Urothelium cell line (cell line): ENCODE measurements around the gene TSFM.

Source experiments
- DNase-seq: peaks from one replicate; pipeline ENCODE4 v3.0.0; 2011; ENCODE audit warnings: low spot score, mixed read lengths
- FAIRE-seq: peaks from 2 replicates; lab custom pipeline; 2011; peaks lifted over from hg19 to GRCh38; lab: Jason Lieb, UNC

The TSFM gene

DNA sequence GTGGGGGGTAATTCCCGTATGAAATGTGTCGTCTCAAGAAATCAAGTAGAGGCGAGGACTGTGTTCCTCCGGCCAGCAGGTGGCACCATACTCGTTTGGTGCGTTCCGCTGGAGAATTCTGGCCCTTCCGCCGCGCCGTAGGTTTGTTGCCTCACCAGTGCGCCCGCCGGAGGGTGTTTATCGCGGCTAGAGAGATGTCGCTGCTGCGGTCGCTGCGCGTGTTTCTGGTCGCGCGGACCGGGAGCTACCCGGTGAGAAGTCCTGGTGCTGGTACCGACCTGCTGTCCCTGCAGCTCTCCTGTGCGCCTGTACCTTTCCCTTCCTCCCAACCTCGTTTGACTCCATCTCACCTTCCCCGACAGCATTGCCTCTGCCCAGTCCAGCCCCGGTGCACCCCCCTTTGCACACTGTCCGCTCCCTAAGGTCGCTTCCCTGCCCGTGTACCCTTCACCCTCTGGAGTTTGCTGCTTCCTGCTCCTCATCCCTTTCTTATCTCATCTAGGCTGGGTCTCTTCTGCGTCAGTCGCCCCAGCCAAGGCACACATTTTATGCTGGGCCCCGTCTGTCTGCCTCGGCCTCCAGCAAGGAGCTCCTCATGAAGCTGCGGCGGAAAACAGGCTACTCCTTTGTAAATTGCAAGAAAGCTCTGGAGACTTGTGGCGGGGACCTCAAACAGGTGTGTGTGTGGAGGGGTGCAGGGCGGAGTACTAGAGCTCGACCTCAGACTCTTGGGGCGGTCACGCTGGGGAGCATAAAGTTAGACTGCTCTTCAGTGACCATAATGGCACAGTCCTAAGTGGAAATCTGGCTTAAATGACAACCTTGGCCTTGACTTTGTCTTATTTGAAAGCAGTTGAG is at the start of gene TSFM:
Gene TSFM (plus strand): TSS at position 180 of the 858 bp plus-strand sequence. CDS start 15 bp downstream, at position 195.
- no peak for FAIRE-seq

DNA sequence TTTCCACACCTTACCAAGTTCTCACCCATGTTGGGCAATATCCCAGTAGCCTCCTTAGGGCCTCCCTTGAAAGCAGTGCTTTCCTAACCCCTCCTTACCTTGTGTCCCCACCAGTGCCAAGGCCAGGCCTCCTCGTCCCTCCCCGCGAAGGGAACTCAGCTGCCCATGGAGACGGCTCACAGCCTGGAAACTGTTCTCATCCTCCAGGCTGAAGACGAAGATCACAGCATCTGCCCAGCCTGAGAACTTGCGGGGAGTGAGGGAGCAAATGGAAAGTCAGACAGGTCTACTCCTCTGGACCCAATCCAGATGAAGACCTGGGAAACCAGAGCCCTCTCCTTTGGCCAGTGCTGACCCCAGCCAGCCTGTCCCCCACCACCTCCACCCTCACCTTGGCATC is 48.7 kb upstream of the TSFM start:
- FAIRE-seq (no peak), DNase-seq (no peak)

More for the DNA sequence above, at the start of gene TSFM:
- DNase-seq, result peak; percentile 88

DNA sequence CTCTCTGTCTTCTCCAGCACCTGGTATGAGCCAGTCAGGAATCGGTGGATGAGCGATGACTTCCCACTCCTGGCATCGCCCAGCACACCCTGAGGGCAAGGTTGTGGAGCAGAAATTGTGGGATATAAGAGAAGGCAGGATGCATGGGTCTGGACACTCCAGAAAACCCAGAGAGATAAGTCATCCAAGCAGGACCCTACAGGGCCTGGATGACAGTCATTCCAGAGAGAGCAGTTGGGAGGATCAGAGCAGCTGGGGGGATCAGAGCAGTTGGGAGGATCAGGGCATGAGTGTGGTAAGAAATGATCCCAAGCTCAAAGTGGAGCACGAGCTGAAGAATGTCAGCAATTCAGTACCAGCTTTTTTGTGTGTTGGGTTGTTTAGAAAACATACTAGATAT is 48.0 kb upstream of the TSFM start:
- no peak for FAIRE-seq
- no peak for DNase-seq

DNA sequence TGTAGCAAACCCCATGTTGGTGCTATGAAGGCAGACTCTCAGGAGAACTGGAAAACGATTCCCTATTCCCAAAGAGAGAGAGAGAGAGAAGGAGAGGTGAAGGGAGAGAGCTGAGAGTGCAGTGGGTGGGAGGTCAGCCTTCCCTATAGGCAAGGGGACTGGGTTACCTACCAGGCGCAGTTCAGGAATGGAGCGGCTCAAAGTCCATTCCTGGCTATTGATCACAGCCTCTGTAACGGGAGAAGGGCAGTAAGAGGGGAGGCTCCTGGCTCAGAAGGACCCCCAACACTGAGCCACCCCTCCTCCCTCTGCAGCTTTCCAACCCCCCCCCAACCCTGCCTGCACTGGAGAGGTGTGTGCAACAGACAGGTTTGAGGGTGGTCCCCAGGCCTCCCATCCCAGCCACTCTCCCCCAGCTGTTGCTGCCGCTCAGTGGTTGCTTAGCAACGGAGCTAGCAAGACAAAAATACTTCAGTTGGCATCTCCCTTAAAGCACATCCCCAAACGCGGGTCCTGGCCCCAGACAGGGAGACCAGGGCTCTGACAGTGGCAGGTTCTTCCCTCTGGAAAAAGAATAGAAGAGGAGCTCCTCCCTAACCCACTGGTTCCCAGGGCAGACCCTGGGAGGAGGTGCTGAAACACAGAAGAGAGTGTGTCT is 47.3 kb upstream of the TSFM start:
- FAIRE-seq (no peak), DNase-seq (no peak)

DNA sequence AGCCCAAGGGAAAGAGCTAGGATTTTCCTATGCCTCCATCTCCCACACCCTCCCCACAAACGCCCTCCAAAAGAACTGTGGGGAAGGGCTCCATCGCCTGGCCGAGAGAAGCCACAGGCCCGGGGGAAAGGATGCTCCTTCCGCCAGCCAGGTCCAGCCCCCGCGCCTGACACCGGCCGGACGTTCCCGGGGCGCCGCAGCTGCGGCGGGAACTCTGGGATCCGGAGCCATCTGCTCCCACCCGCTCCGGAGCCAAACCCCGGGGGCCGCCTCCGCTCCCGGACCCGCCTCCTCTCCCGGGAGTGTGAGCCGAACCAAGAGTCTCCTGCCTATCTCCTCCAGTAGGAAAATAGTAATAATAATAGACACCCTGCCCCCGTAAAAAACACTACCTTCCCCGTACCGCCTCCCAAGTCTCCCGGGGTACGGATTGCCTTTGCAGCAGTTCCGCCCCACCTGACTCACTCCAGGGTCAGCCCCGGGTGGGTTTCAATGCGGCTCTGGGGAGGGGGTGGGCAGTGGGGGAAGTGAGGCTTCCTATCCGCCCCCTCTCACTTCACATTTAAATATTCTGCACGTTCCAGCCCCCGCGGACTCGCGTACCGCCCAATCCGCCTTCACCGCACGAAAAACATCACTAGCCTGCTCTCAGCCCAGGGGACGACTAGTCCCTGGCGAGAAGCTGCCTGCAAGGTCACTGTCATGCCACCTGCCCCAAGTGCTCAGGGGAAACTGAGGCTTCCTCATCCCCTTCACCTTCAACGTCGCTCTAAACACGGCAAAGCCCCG is 46.4 kb upstream of the TSFM start:
- FAIRE-seq (peak; percentile 13), DNase-seq (peak; percentile 70)

DNA sequence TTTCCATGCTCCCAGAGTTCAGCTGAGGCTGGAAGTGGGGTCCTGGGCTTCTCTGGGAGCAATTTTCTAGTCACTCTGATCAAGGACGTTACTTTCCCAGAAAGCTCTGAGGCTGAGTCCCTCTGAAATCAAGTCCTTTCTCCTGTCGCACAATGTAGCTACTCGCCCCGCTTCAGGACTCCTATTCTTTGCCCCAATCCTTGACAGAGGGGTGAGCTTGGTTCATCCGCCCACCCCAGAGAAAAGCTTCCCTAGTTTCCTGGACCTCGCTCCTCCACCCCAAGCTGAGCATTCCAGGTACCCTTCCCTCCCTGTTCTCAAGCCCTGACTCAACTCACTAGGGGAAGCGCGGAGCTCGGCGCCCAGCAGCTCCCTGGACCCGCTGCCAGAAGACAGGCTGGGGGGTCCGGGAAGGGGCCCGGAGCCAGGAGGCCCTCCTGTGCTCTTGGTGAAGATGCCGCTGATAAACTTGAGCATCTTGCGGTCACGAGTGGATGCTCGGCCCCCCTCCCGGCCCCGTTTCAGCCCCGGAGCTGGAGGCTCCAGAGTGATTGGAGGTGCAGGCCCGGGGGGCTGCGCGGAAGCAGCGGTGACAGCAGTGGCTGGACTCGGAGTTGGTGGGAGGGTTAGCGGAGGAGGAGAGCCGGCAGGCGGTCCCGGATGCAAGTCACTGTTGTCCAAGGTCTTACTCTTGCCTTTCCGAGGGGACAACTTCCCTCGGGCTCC is 45.7 kb upstream of the TSFM start:
- DNase-seq (no peak), FAIRE-seq (no peak)

DNA sequence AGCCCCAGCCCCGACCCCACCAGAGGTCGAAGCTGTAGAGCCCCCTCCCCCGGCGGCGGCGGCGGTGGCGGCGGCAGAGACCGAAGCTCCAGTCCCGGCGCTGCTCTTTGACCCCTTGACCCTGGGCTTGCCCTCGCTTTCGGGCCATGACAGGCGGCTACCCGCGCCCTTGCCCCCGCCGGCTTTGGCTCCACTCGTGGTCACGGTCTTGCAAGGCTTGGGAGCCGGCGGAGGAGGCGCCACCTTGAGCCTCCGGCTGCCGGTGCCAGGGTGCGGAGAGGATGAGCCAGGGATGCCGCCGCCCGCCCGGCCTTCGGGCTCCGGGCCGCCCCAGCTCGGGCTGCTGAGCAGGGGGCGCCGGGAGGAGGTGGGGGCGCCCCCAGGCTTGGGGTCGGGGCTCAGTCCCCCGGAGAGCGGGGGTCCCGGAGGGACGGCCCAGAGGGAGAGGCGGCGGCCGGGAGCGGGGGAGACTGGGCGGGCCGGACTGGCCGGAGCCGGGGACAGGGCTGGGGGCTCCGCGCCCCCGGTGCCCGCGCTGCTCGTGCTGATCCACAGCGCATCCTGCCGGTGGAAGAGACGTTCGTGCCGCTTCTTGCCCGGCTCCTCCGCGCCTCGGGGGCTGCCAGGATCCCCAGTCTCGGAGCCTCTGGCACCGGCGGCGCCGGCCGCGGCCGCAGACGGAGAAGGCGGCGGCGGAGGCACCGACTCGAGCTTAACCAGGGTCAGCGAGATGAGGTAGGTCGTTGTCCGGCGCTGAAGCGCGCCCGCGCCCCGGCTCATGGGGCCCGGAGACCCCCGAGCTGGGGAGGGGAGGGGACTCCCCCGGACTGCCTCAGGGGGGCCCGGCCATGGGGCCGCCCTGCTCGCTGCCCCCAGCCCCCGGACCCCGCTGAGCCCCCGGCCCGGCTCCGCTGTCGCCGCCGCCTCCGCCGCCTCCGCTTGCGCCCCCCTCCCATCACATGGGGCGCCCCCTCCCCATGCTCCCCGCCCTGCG is 44.8 kb upstream of the TSFM start:
- FAIRE-seq (no peak), DNase-seq (peak; percentile 52)

DNA sequence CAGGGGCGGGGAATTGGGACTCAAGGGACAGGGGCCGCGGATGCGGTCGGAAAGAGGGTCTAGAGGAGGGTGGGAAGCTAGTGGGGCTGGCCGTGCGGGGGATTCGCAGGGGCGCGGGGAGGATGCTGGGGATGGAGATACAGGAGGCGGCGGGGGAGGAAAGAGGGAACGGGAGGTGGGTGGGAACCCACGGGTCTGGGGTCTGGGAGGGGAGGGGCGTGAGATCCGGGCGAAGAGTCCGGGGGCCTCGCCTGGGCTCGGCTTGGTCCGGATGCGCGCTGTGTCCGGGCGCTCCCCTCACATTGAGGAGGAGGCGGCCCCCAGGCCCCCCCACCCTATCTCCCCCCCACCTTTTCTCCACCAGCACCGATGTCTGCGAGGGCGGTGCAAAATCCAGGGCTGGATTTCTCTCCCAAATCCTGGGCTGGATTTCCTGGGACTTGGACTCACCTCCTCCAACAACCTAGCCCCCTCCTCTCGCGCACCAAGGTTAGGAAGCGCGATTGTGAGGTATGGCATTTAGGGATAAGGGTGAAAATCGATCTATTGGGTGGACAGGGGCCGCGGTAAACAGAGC is 43.8 kb upstream of the TSFM start, which contains the start of gene AGAP2:
Gene AGAP2 (minus strand): TSS at position 82 of the 577 bp plus-strand sequence. CDS start 496 bp downstream, outside the sequence.
- DNase-seq (peak; percentile 60), FAIRE-seq (no peak)

DNA sequence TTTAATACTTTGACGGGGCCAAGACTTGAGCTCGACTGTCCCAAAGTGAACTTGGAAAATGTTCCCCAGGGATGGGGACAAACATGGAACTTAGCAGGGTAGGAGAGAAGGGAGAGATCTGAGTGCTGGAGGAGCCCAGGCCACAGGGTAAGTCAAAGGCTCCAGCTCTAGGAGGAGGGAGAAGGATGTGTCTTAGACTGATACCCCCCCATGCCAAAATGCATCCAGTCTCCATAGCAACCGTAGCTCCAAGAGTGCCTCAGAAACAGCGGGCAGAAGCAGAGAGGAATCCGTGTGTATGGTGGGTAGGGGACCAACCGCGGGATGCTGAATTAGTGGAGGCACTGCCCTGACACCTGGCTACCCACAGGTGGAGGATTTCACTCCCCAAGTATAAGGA is 43.2 kb upstream of the TSFM start:
- FAIRE-seq (no peak), DNase-seq (no peak)

DNA sequence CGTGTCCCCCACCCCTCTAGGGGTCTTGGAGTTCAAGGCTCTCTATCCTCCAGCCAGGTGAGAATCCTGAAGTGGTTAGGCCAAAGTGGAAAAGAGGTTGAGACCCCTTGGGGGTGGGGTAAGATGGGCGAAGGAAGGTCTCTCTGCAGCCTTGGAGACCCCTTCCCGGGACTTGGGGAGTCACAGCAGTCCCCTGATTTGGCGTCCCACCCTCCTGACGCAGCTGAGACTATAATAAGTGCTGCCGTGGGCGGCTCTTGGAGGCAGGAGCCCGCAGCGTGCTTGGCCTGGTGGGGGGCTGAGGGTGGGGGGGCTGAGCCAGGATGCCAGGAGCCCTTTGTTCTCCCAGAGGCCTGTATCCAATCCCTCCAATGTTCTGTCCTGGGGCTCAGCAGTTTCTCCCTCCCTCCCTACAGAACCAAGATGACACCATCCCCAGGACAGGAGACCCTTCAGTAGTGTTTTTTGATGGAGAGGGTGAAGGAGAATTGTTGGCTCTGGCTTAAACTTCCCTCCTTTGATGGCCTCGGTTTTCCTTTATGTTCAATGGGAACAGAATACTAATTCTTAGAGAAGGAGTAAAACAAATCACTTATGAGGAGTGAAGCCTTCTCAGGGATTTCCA is 42.6 kb upstream of the TSFM start:
- FAIRE-seq, result no peak
- DNase-seq, result no peak

DNA sequence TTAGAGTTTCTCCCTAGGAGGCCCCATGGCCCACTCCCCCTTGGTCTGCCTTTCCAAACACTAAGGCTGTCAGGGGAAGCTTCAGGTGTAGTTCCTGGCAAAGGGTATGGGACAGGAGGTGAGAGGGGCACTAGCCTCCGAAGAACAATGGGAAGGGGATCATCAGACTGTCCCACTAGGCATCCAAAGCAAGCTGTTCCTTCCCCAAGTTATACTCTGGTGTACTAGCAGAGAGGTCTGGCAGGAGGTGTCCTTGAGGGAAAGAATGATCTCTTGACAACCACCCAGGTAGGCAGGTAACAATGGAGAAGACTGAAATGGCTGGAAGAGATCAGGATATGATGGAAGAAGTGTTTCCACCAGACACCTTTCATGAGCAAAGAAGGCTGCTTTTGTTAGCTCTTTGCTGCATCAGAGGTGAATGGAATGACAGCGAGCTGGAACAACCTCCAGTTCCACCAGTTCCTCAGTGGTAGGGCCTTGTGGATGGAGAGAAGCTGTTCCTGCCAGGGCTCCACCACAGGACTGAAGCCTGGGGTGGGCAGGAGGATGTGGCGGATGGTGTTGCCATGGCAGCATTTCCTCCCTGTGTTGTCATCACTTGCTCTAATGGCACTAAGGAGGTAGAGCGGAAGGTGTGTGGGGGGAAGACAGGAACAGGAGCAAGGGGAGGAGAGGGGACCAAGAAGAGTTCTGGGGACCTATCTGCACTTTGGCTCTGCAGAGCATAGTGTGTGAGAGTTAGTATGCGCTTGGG is 41.8 kb upstream of the TSFM start:
- no peak for DNase-seq
- FAIRE-seq, result no peak

DNA sequence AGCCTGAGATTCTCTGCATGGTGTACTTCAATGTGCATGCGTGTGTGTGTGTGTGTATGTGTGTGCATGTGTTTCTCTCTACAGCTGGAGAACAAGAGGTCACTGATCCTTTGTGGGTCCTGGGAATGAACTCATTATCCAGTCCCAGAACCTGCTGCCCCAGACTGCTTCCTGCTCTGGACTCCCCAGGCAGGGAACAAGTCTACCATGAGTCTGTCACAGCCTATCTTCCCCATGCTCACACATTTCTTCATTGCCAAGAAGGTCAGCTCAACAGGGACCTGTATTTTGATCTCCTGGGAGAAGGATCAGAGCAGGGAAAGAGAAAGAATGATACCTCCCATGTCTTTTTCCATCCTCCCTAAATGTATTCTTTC is 41.2 kb upstream of the TSFM start:
- FAIRE-seq (no peak), DNase-seq (no peak)

DNA sequence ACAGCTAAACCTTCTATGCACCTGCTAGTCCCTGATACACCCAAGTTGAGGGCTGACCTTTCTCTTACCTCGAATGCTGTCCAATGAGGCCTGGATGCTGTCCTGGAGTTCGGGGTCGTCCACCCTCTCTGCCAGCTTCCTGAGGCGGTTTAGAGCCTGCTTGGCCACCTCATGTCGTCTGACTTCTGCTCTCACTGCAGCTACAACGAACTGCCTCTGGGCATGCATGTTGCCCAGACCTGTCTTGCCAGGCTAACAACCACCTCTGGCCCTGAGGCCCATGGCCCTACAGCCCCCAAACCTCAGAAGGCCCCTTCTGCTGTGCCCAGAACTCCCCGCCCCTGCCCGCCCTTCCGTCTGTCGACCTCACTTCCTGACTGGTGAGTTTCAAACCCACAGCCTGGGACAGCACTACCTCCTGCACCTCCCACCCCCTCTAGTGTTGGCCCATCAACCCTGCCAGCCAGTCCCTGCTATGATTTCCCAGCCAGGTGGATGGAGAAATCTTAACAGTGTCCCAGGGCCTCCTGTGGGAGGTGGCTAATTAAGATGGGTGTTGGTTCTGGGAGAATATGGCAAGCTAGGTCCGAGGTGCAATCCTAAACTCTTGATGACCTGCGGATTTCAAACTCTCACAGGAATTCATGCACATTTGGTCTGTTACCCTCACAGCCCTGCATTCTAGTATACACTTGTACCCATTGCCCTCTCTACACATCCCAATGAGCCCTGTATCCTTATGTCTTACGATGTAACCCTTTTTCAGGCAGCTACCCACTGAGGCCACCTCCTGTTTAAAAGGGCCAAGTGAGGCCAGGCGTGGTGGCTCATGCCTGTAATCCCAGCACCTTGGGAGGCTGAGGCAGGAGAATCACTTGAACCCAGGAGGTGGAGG is 40.5 kb upstream of the TSFM start:
- FAIRE-seq (no peak), DNase-seq (no peak)

DNA sequence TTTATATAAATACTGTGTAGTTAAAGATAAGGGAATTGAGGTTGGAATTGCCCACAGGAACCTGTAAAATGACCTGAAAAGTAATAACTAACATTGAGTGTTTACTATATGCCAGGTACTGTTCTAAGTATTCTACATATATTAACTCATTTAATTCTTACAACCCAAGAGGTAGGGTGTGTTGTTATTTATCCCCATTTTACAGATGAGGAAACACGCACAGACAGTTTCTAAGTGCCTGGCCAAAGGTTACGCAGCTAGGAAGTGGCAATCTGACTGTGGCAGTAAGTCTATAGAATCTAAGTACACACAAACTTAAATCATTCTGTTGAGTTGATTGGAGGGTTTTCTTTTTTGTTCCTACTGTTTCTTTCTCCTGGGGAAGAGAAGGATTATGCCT is 38.8 kb upstream of the TSFM start:
- DNase-seq (no peak), FAIRE-seq (no peak)

DNA sequence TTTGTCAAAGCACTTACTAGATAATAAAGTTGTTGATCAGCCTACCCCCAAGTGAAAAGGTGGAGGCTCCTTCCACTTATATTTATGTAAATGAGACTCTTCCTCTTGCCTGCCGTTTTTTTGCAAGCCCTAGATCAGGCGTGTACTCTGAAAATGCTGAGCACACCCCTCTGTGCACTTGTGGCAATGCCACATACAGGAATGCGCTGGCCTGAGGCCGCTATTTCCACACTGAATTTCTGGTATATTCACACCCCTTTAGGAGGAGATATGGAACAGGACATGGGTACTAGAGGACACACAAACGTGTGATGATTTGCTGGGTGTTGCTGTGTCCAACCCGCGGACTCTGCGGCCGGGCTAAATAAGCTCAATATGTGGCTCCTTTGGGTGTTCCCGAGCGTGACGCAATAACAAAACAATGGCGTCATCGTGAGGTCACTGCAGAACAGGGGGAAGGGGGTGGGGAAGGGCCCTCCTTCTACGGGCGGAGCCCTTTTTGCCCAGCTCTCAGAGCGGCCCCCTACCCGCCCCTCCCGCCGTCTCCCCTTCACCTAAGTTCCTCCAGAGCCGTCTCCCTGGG is 38.3 kb upstream of the TSFM start:
- FAIRE-seq, result no peak
- no peak for DNase-seq

DNA sequence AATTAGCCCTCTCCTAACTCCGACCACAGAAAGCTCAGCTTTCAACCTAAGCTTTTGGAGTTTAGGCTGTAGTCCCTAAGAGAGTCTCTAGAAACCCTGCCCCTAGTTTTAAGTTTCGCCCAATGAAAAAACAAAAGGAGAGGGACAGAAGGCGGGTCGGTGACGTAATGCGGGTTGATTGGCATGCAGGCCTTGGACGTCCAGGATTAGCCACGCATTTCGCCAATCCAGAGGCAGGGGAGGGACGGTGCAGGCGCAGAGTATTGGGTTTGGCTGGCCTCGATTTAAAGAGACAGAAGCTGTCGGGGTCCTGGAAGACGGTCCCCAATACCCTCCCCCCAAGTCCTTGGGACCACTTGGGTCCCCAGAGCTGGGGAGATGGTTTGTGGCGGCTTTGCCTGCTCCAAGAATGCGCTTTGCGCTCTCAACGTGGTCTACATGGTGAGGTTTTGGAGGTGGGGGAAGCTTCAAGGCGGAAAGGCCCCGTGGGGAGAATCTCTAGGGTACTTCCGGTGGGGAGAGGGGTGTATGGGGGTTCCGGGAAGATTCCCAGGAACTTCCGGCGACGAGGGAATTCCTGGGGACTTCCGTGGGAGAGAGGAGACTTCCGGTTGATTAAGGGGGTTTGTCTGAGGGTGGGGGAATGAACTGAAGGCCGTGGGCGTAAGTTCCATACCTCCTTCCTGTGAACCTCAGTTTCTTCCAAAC is 37.7 kb upstream of the TSFM start, which contains the start of gene TSPAN31:
Gene TSPAN31 (plus strand): TSS at position 263 of the 708 bp plus-strand sequence. CDS start 116 bp downstream, at position 379.
- DNase-seq (peak; percentile 94), FAIRE-seq (no peak)
